ENCODE measurements around the gene TFRC. TPM values are rescaled to one million over a fixed set of nuclear protein-coding genes. Genes with fewer than 3 reads are reported as not detected.

TFRC gene
- total and polyA plus RNA-seq, 2 experiments from 2014 or later: 35.5 to 187 TPM

DNA sequence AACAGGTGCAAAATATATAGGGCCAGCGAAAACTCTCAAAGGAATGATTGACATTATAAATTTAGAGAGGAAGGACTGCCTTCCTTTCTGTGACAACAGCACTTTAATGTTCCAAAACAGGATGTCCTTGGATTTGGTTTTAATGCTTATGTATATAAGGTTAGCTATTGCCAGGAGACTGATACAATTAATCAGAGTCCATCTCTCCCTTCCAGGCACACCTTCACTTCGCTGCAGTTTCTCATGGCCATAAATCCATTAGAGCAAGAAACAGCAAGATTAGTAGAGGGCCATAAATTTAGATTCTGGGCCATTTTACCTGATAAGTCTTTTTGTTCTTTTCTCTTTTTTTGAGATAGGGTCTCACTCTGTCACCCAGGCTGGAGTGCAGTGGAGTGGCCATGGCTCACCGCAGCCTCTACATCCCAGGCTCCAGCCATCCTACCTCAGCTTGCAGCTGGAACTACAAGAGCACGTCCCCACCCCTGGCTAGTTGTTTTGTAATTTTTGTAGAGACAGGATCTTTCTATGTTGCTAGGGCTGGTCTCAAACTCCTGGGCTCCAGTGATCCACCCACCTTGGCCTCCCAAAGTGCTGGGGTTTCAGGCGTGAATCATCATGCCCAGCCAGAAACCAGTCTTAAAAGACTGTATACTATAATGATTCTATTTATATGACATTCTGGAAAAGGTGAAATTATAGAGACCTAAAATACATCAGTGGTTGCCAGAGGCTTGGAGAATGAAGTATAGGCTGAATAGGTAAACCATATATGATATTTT, 15.7 kb upstream of the TFRC start:
- no peak for ATAC-seq
- TF ChIP-seq NANOG (IDR thresholded peaks at IDR 0.05; ENCODE audit: borderline replicate concordance): no peak
- no peak for TF ChIP-seq POLR2AphosphoS5 (IDR thresholded peaks at IDR 0.05; ENCODE audit: low read depth)
- TF ChIP-seq, protein P1, sequence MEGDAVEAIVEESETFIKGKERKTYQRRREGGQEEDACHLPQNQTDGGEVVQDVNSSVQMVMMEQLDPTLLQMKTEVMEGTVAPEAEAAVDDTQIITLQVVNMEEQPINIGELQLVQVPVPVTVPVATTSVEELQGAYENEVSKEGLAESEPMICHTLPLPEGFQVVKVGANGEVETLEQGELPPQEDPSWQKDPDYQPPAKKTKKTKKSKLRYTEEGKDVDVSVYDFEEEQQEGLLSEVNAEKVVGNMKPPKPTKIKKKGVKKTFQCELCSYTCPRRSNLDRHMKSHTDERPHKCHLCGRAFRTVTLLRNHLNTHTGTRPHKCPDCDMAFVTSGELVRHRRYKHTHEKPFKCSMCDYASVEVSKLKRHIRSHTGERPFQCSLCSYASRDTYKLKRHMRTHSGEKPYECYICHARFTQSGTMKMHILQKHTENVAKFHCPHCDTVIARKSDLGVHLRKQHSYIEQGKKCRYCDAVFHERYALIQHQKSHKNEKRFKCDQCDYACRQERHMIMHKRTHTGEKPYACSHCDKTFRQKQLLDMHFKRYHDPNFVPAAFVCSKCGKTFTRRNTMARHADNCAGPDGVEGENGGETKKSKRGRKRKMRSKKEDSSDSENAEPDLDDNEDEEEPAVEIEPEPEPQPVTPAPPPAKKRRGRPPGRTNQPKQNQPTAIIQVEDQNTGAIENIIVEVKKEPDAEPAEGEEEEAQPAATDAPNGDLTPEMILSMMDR (conservative IDR thresholded peaks at IDR 0.05; ENCODE audit: low read depth in 2 of 2): no peak
- TF ChIP-seq, protein P2, sequence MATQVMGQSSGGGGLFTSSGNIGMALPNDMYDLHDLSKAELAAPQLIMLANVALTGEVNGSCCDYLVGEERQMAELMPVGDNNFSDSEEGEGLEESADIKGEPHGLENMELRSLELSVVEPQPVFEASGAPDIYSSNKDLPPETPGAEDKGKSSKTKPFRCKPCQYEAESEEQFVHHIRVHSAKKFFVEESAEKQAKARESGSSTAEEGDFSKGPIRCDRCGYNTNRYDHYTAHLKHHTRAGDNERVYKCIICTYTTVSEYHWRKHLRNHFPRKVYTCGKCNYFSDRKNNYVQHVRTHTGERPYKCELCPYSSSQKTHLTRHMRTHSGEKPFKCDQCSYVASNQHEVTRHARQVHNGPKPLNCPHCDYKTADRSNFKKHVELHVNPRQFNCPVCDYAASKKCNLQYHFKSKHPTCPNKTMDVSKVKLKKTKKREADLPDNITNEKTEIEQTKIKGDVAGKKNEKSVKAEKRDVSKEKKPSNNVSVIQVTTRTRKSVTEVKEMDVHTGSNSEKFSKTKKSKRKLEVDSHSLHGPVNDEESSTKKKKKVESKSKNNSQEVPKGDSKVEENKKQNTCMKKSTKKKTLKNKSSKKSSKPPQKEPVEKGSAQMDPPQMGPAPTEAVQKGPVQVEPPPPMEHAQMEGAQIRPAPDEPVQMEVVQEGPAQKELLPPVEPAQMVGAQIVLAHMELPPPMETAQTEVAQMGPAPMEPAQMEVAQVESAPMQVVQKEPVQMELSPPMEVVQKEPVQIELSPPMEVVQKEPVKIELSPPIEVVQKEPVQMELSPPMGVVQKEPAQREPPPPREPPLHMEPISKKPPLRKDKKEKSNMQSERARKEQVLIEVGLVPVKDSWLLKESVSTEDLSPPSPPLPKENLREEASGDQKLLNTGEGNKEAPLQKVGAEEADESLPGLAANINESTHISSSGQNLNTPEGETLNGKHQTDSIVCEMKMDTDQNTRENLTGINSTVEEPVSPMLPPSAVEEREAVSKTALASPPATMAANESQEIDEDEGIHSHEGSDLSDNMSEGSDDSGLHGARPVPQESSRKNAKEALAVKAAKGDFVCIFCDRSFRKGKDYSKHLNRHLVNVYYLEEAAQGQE (IDR thresholded peaks at IDR 0.05; ENCODE audit: unreplicated experiment): no peak
- TF ChIP-seq ZNF114 (CRISPR knock-in tag; IDR thresholded peaks at IDR 0.05): no peak
- TF ChIP-seq EZH2 (IDR thresholded peaks at IDR 0.05; ENCODE audit: low read depth, unreplicated experiment): no peak
- TF ChIP-seq, protein P3, sequence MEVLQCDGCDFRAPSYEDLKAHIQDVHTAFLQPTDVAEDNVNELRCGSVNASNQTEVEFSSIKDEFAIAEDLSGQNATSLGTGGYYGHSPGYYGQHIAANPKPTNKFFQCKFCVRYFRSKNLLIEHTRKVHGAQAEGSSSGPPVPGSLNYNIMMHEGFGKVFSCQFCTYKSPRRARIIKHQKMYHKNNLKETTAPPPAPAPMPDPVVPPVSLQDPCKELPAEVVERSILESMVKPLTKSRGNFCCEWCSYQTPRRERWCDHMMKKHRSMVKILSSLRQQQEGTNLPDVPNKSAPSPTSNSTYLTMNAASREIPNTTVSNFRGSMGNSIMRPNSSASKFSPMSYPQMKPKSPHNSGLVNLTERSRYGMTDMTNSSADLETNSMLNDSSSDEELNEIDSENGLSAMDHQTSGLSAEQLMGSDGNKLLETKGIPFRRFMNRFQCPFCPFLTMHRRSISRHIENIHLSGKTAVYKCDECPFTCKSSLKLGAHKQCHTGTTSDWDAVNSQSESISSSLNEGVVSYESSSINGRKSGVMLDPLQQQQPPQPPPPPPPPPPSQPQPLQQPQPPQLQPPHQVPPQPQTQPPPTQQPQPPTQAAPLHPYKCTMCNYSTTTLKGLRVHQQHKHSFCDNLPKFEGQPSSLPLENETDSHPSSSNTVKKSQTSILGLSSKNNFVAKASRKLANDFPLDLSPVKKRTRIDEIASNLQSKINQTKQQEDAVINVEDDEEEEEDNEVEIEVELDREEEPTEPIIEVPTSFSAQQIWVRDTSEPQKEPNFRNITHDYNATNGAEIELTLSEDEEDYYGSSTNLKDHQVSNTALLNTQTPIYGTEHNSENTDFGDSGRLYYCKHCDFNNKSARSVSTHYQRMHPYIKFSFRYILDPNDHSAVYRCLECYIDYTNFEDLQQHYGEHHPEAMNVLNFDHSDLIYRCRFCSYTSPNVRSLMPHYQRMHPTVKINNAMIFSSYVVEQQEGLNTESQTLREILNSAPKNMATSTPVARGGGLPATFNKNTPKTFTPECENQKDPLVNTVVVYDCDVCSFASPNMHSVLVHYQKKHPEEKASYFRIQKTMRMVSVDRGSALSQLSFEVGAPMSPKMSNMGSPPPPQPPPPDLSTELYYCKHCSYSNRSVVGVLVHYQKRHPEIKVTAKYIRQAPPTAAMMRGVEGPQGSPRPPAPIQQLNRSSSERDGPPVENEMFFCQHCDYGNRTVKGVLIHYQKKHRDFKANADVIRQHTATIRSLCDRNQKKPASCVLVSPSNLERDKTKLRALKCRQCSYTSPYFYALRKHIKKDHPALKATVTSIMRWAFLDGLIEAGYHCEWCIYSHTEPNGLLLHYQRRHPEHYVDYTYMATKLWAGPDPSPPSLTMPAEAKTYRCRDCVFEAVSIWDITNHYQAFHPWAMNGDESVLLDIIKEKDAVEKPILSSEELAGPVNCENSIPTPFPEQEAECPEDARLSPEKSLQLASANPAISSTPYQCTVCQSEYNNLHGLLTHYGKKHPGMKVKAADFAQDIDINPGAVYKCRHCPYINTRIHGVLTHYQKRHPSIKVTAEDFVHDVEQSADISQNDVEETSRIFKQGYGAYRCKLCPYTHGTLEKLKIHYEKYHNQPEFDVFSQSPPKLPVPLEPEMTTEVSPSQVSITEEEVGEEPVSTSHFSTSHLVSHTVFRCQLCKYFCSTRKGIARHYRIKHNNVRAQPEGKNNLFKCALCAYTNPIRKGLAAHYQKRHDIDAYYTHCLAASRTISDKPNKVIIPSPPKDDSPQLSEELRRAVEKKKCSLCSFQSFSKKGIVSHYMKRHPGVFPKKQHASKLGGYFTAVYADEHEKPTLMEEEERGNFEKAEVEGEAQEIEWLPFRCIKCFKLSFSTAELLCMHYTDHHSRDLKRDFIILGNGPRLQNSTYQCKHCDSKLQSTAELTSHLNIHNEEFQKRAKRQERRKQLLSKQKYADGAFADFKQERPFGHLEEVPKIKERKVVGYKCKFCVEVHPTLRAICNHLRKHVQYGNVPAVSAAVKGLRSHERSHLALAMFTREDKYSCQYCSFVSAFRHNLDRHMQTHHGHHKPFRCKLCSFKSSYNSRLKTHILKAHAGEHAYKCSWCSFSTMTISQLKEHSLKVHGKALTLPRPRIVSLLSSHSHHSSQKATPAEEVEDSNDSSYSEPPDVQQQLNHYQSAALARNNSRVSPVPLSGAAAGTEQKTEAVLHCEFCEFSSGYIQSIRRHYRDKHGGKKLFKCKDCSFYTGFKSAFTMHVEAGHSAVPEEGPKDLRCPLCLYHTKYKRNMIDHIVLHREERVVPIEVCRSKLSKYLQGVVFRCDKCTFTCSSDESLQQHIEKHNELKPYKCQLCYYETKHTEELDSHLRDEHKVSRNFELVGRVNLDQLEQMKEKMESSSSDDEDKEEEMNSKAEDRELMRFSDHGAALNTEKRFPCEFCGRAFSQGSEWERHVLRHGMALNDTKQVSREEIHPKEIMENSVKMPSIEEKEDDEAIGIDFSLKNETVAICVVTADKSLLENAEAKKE (CRISPR knock-in tag; IDR thresholded peaks at IDR 0.05): no peak
- TF ChIP-seq EZH2phosphoT487 (IDR thresholded peaks at IDR 0.05; ENCODE audit: unreplicated experiment): no peak
- TF ChIP-seq JUNB (IDR thresholded peaks at IDR 0.05; ENCODE audit: unreplicated experiment): no peak
- no peak for TF ChIP-seq ZNF331 (CRISPR knock-in tag; IDR thresholded peaks at IDR 0.05; ENCODE audit: low read depth)
- TF ChIP-seq, protein P4, sequence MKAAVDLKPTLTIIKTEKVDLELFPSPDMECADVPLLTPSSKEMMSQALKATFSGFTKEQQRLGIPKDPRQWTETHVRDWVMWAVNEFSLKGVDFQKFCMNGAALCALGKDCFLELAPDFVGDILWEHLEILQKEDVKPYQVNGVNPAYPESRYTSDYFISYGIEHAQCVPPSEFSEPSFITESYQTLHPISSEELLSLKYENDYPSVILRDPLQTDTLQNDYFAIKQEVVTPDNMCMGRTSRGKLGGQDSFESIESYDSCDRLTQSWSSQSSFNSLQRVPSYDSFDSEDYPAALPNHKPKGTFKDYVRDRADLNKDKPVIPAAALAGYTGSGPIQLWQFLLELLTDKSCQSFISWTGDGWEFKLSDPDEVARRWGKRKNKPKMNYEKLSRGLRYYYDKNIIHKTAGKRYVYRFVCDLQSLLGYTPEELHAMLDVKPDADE (IDR thresholded peaks at IDR 0.05): no peak
- TF ChIP-seq STAT1 (IDR thresholded peaks at IDR 0.05; ENCODE audit: unreplicated experiment): no peak

More for the DNA sequence above, 15.7 kb upstream of the TFRC start:
- Mint-ChIP-seq H3K4me3 (no peak overlapping the region), H3K36me3 (ENCODE audit: low read depth) (peaks cover 2% of the 10 kb centered on the region; the same call in 1 of the 3 replicates), H3K9me3 (peaks cover 3% of the 10 kb centered on the region; the same call in 2 of the 3 replicates), H3K27ac (no peak overlapping the region), H3K27me3 (ENCODE audit: insufficient read depth, low read depth, poor library complexity) (peaks cover 4% of the 10 kb centered on the region), H3K4me1 (peaks cover 6% of the 10 kb centered on the region; the same call in 2 of the 3 replicates)
- DNase-seq (ENCODE audit: low spot score): no peak
- H3K79me2 ChIP-seq (replicated peaks; ENCODE audit: insufficient read depth): no peaks in the 10 kb centered on the region
- peaks cover 6% of the 10 kb centered on the region; the same call in 1 of the 2 replicates for H3F3A ChIP-seq (replicated peaks; ENCODE audit: low read depth)
- H2AFZ ChIP-seq: 0 out of 2 replicates have a peak overlapping the region, but pooled peaks have one; percentile 13
- no peaks in the 10 kb centered on the region for H3K4me1 ChIP-seq (ENCODE audit: insufficient read depth)
- H3K27me3 ChIP-seq (ENCODE audit: insufficient read depth): no peaks in the 10 kb centered on the region
- no peak overlapping the region for H3K4me3 ChIP-seq
- no peak overlapping the region for H3K4me2 ChIP-seq
- H3K36me3 ChIP-seq (ENCODE audit: insufficient read depth): no peaks in the 10 kb centered on the region
- H4K20me1 ChIP-seq (replicated peaks; ENCODE audit: insufficient read depth): no peaks in the 10 kb centered on the region
- no peak overlapping the region for H3K27ac ChIP-seq (ENCODE audit: low read depth)
- H3K9me2 ChIP-seq (ENCODE audit: insufficient read depth): no peaks in the 10 kb centered on the region
